ENCODE measurements around the gene OR1M1.

Gene OR1M1

DNA sequence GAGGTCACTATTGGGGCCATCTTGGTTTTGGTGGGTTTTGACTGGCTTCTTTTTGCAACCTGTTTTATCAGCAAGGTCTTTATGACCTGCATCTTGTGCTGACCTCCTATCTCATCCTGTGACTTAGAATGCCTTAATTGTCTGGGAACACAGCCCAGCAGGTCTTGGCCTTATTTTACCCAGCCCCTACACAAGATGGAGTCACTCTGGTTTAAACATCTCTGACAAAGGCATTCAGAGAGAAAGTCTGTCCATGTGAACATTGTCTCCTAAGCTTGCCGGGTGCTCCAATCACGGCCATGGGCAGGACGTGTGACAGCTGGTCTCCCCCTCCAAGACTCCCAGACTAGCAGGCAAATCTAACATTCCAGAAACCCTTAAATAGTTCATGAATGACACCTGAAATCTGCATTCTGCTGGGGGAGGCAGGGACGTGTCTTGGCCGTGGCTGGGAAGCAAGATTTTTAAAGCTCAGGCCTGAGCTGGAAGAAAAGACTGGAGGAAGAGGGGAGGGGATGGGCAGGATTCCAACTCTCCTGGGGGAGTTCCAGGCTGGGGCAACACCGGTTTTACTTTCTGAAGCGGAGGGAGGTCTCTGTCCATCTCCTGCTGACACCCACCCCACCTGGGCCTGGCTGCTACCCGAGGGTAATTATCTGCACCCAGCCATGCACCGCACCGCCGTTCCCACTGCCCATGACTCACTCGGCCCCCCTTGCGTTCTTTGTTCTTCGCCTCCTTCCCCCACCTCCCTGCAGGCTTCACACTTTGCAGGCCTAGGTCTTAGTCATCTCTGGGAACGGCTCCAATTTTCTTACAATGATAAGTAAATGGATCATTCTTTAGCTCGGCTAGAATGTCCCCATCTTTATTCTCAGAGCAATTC is 11.6 kb upstream of the OR1M1 start:
- no peaks in the 10 kb centered on the region for H3K27me3 ChIP-seq (ENCODE audit: control insufficient read depth in 1 of 2, insufficient read depth in 2 of 2, low read length in 2 of 2)
- H3K4me3 ChIP-seq (ENCODE audit: low read length in 2 of 2): peak overlapping the region; percentile 22 to 37
- no peaks in the 10 kb centered on the region for H3K9me3 ChIP-seq (ENCODE audit: control insufficient read depth in 2 of 2, low read length in 2 of 2)
- H3K9ac ChIP-seq (ENCODE audit: low read length in 2 of 2): peak overlapping the region; percentile 51 to 55
- H3K27ac ChIP-seq (ENCODE audit: low read length): peak overlapping the region; percentile 67
- H3K36me3 ChIP-seq (ENCODE audit: control insufficient read depth in 2 of 2, insufficient read depth in 2 of 2, low read length in 2 of 2): no peaks in the 10 kb centered on the region
- H3K4me1 ChIP-seq (ENCODE audit: control insufficient read depth, insufficient read depth, low read length): peaks cover 14% of the 10 kb centered on the region

DNA sequence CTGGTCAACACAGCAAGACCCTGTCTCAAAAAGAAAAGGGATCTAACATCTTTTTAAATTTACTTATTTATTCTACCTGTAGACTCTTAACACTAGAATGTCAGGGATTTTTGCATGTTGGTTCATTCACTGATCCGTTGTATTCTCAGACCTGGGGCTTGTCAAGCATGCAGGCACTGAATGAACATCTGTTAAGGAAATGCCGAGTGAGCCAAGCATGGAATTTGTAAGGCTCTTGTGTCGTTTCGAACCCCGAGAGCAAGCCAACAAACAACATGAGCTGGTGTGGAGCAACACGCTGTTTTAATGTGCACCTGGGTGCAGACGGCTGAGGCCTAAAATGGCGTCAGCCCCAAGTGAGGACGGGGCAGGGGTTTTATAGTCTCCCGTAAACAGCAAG is 10.0 kb upstream of the OR1M1 start:
- H3K27me3 ChIP-seq (ENCODE audit: control insufficient read depth in 1 of 2, insufficient read depth in 2 of 2, low read length in 2 of 2): no peaks in the 10 kb centered on the region
- H3K4me1 ChIP-seq (ENCODE audit: control insufficient read depth, insufficient read depth, low read length): peaks cover 14% of the 10 kb centered on the region
- no peak overlapping the region for H3K4me3 ChIP-seq (ENCODE audit: low read length in 2 of 2)
- no peak overlapping the region for H3K9ac ChIP-seq (ENCODE audit: low read length in 2 of 2)
- no peaks in the 10 kb centered on the region for H3K9me3 ChIP-seq (ENCODE audit: control insufficient read depth in 2 of 2, low read length in 2 of 2)
- H3K36me3 ChIP-seq (ENCODE audit: control insufficient read depth in 2 of 2, insufficient read depth in 2 of 2, low read length in 2 of 2): no peaks in the 10 kb centered on the region
- H3K27ac ChIP-seq (ENCODE audit: low read length): no peak overlapping the region

DNA sequence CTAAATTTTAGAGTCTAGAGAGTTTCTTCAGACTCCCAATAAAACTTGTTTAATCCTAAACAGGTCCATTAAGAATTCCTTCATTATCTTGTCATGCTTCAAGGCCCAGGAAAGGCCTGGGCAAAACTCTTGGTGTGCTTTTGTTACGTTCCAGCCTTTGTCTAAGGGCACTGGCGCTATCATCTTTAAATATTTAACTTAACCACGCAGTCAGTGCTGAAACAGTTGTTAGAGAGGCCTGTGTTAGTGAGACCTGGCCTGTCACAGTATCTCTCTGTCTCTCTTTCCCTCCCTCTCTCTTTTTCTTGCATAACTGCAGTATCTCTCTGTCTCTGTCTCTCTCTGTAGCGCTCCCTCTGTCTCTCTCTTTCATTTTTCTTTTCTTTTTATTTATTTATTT is 8.2 kb upstream of the OR1M1 start:
- H3K9ac ChIP-seq (ENCODE audit: low read length in 2 of 2): no peak overlapping the region
- no peak overlapping the region for H3K4me3 ChIP-seq (ENCODE audit: low read length in 2 of 2)
- no peaks in the 10 kb centered on the region for H3K27me3 ChIP-seq (ENCODE audit: control insufficient read depth in 1 of 2, insufficient read depth in 2 of 2, low read length in 2 of 2)
- peaks cover 14% of the 10 kb centered on the region for H3K4me1 ChIP-seq (ENCODE audit: control insufficient read depth, insufficient read depth, low read length)
- H3K9me3 ChIP-seq (ENCODE audit: control insufficient read depth in 2 of 2, low read length in 2 of 2): no peaks in the 10 kb centered on the region
- no peak overlapping the region for H3K27ac ChIP-seq (ENCODE audit: low read length)
- H3K36me3 ChIP-seq (ENCODE audit: control insufficient read depth in 2 of 2, insufficient read depth in 2 of 2, low read length in 2 of 2): no peaks in the 10 kb centered on the region

- H3K36me3 ChIP-seq (ENCODE audit: control insufficient read depth in 2 of 2, insufficient read depth in 2 of 2, low read length in 2 of 2): no peaks in the 10 kb centered on the region
- no peaks in the 10 kb centered on the region for H3K4me1 ChIP-seq (ENCODE audit: control insufficient read depth, insufficient read depth, low read length)
- no peak within 1 kb of the TSS for H3K4me3 ChIP-seq (ENCODE audit: low read length in 2 of 2)
- peaks cover 0 to 9% of the 10 kb centered on the region in 2 donors for H3K27me3 ChIP-seq (ENCODE audit: control insufficient read depth in 1 of 2, insufficient read depth in 2 of 2, low read length in 2 of 2)
- no peak within 1 kb of the TSS for H3K9ac ChIP-seq (ENCODE audit: low read length in 2 of 2)
- no peaks in the 10 kb centered on the region for H3K9me3 ChIP-seq (ENCODE audit: control insufficient read depth in 2 of 2, low read length in 2 of 2)
- no peak within 1 kb of the TSS for H3K27ac ChIP-seq (ENCODE audit: low read length)
These were observed 20.5 kb downstream of the OR1M1 start, which contains the start of gene OR7G2 for GRCh38 chr19:9107375-9107774. Gene OR7G2, minus strand, starts transcription at chr19:9107475. Its CDS starts 4,232 bp downstream, at chr19:9103243.

GRCh38 chr19:9109959-9110358 is 23.1 kb downstream of the OR1M1 start:
- Histone ChIP-seq H3K27ac (ENCODE audit: low read length) (no peak overlapping the region), H3K36me3 (ENCODE audit: control insufficient read depth in 2 of 2, insufficient read depth in 2 of 2, low read length in 2 of 2) (no peaks in the 10 kb centered on the region), H3K27me3 (ENCODE audit: control insufficient read depth in 1 of 2, insufficient read depth in 2 of 2, low read length in 2 of 2) (peaks cover 0 to 3% of the 10 kb centered on the region in 2 donors), H3K4me3 (ENCODE audit: low read length in 2 of 2) (no peak overlapping the region), H3K9me3 (ENCODE audit: control insufficient read depth in 2 of 2, low read length in 2 of 2) (no peaks in the 10 kb centered on the region), H3K4me1 (ENCODE audit: control insufficient read depth, insufficient read depth, low read length) (no peaks in the 10 kb centered on the region), H3K9ac (ENCODE audit: low read length in 2 of 2) (no peak overlapping the region)

DNA sequence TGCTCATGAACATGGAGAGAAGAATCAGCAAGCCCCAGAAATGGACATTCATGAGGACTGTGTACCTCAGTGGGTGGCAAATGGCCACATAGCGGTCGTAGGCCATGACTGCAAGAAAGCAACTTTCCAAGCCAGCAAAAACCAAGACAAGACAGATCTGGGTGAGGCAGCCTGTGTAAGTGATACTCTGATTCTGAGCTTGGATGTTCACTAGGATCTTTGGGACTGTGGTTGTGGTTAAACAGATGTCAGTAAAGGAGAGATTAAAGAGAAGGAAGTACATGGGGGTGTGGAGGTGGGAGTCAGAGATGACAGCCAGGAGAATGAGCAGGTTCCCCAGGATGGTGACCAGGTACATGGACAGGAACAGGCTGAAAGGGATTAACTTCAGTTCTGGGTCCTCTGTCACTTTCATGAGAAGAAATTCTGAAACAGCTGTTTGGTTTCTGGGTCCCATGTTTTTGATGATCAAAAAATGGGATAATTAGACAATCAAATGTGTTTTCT is 28.5 kb downstream of the OR1M1 start, which contains the start of gene OR7G1:
Gene OR7G1, minus strand, starts transcription at position 457 of the 507 bp plus-strand sequence. Its CDS starts 0 bp downstream, at position 457.
- H3K27ac ChIP-seq (ENCODE audit: low read length): no peak within 1 kb of the TSS
- no peak within 1 kb of the TSS for H3K9ac ChIP-seq (ENCODE audit: low read length in 2 of 2)
- H3K4me3 ChIP-seq (ENCODE audit: low read length in 2 of 2): no peak within 1 kb of the TSS
- H3K36me3 ChIP-seq (ENCODE audit: control insufficient read depth in 2 of 2, insufficient read depth in 2 of 2, low read length in 2 of 2): no peaks in the 10 kb centered on the region
- no peaks in the 10 kb centered on the region for H3K9me3 ChIP-seq (ENCODE audit: control insufficient read depth in 2 of 2, low read length in 2 of 2)
- H3K4me1 ChIP-seq (ENCODE audit: control insufficient read depth, insufficient read depth, low read length): no peaks in the 10 kb centered on the region
- peaks cover 0 to 3% of the 10 kb centered on the region in 2 donors for H3K27me3 ChIP-seq (ENCODE audit: control insufficient read depth in 1 of 2, insufficient read depth in 2 of 2, low read length in 2 of 2)

DNA sequence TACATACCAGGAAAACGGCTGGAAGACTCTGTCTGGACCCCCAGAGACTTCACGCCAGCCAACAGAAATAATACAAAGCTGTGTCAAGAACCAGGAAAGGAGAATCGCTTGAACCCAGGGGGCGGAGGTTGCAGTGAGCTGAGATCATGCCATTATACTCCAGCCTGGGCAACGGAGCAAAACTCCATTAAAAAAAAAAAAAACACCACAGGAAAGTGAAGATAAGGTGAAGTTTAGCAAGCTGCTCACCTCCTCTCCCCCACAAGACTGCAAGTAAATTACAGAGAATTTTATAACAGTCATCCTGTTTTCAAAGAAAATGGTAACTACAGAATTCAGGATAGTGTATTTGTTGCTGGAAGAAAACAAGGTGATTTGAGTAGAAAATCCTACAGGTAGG is 29.7 kb downstream of the OR1M1 start:
- Histone ChIP-seq H3K9ac (ENCODE audit: low read length in 2 of 2) (no peak overlapping the region), H3K4me3 (ENCODE audit: low read length in 2 of 2) (no peak overlapping the region), H3K36me3 (ENCODE audit: control insufficient read depth in 2 of 2, insufficient read depth in 2 of 2, low read length in 2 of 2) (no peaks in the 10 kb centered on the region), H3K27me3 (ENCODE audit: control insufficient read depth in 1 of 2, insufficient read depth in 2 of 2, low read length in 2 of 2) (peaks cover 0 to 3% of the 10 kb centered on the region in 2 donors), H3K4me1 (ENCODE audit: control insufficient read depth, insufficient read depth, low read length) (no peaks in the 10 kb centered on the region), H3K27ac (ENCODE audit: low read length) (no peak overlapping the region), H3K9me3 (ENCODE audit: control insufficient read depth in 2 of 2, low read length in 2 of 2) (no peaks in the 10 kb centered on the region)

- H3K4me1 ChIP-seq (ENCODE audit: control insufficient read depth, insufficient read depth, low read length): no peaks in the 10 kb centered on the region
- no peak within 1 kb of the TSS for H3K27ac ChIP-seq (ENCODE audit: low read length)
- no peak within 1 kb of the TSS for H3K9ac ChIP-seq (ENCODE audit: low read length in 2 of 2)
- H3K4me3 ChIP-seq (ENCODE audit: low read length in 2 of 2): no peak within 1 kb of the TSS
- no peaks in the 10 kb centered on the region for H3K9me3 ChIP-seq (ENCODE audit: control insufficient read depth in 2 of 2, low read length in 2 of 2)
- H3K27me3 ChIP-seq (ENCODE audit: control insufficient read depth in 1 of 2, insufficient read depth in 2 of 2, low read length in 2 of 2): peaks cover 2 to 7% of the 10 kb centered on the region in 2 donors
- H3K36me3 ChIP-seq (ENCODE audit: control insufficient read depth in 2 of 2, insufficient read depth in 2 of 2, low read length in 2 of 2): no peaks in the 10 kb centered on the region
These were observed 40.1 kb downstream of the OR1M1 start, which contains the start of gene OR7G3 for GRCh38 chr19:9126900-9127405. Gene OR7G3, minus strand, starts transcription at chr19:9126950. Its CDS starts 0 bp downstream, at chr19:9126950.

- H3K4me1 ChIP-seq (ENCODE audit: control insufficient read depth, insufficient read depth, low read length): no peaks in the 10 kb centered on the region
- peaks cover 2 to 9% of the 10 kb centered on the region in 2 donors for H3K27me3 ChIP-seq (ENCODE audit: control insufficient read depth in 1 of 2, insufficient read depth in 2 of 2, low read length in 2 of 2)
- H3K27ac ChIP-seq (ENCODE audit: low read length): no peak overlapping the region
- H3K36me3 ChIP-seq (ENCODE audit: control insufficient read depth in 2 of 2, insufficient read depth in 2 of 2, low read length in 2 of 2): no peaks in the 10 kb centered on the region
- H3K9me3 ChIP-seq (ENCODE audit: control insufficient read depth in 2 of 2, low read length in 2 of 2): no peaks in the 10 kb centered on the region
- H3K4me3 ChIP-seq (ENCODE audit: low read length in 2 of 2): no peak overlapping the region
- H3K9ac ChIP-seq (ENCODE audit: low read length in 2 of 2): no peak overlapping the region
These were observed 41.3 kb downstream of the OR1M1 start for GRCh38 chr19:9128171-9128570.

- H3K9me3 ChIP-seq (ENCODE audit: control insufficient read depth in 2 of 2, low read length in 2 of 2): no peaks in the 10 kb centered on the region
These were observed 44.1 kb downstream of the OR1M1 start for GRCh38 chr19:9130965-9131364.

More at GRCh38 chr19:9130965-9131364, 44.1 kb downstream of the OR1M1 start:
- Histone ChIP-seq H3K4me1 (ENCODE audit: control insufficient read depth, insufficient read depth, low read length) (no peaks in the 10 kb centered on the region), H3K27ac (ENCODE audit: low read length) (no peak overlapping the region), H3K9ac (ENCODE audit: low read length in 2 of 2) (no peak overlapping the region), H3K36me3 (ENCODE audit: control insufficient read depth in 2 of 2, insufficient read depth in 2 of 2, low read length in 2 of 2) (no peaks in the 10 kb centered on the region), H3K27me3 (ENCODE audit: control insufficient read depth in 1 of 2, insufficient read depth in 2 of 2, low read length in 2 of 2) (peaks cover 2 to 9% of the 10 kb centered on the region in 2 donors), H3K4me3 (ENCODE audit: low read length in 2 of 2) (no peak overlapping the region)
